HG02943 (cell line): Measurements from ENCODE around the gene CHSY3.

Experiments used
- ATAC-seq: cut with Tn5 transposase; IDR thresholded peaks from one replicate; pipeline ENCODE4 v1.9.1; 2021; ENCODE audit warnings: mild to moderate bottlenecking, low read depth, moderate library complexity; ENCODE audit not compliant: unreplicated experiment

Gene CHSY3

DNA sequence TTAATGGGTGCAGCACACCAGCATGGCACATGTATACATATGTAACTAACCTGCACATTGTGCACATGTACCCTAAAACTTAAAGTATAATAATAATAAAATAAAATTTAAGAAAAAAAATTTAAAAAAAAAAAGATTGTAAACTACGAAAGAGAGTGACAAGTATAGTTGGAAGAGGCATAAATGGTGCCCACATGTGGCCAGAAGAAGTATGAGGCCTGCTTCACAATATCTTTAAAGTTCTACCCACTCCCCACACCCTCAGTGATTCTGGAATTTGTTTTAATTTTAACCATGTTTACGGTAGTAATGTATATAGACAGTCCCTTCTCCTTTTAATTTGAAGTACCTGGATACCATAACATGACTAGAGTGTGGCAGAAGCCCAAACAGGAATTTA is 172.7 kb downstream of the CHSY3 start:
- no peak for ATAC-seq

GRCh38 chr5:130078661-130079060 is 174.4 kb downstream of the CHSY3 start:
- no peak for ATAC-seq

DNA sequence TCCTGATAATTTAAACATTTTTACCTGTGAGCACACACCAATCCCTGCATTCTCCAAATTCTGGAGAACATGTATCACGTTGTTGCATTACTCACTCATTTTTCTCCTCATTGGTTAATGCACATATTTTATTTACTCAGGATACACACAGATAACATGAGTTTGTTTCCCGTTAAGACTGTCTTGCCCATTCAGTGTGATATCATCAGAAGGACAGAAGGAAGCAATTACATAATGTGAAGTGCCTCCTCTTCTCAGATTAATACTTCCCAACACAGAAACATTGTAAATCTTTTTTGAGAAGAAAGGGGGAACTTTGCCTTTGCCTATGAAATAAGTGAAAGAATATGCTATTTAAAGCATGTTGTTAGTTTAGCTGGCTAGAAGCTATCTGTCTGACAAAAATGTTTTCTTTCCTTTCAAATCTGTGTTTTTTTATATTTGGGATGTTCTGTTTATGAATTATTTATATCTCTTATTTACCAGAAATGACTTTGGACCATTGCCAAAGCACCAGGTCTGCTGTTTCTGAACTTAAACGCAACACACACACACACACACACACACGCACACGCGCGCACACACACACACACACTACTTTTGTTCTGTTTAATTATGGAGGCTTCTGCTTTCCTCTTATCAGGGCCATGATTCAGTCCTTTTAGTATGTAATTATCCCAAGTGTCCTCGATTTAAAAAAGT is 186.5 kb downstream of the CHSY3 start:
- ATAC-seq = no peak

DNA sequence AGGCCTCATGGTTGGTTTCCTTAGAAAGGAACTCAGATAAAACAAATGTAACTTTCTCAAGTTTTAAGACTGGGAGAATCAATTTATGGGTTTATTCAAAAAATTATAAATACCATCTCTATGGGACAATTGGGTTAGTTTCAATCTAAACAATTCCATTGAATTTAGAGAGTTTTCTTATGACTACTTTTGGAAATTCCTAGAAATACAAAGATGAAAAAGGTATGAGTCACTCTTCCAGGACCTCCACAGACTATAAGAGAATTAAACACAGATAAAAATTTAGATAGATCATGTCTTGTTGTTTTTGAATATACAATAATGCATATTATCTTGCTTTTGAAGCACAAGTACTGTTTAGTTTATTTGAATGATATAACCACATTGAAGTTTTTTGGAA is 188.7 kb downstream of the CHSY3 start:
- no peak for ATAC-seq

DNA sequence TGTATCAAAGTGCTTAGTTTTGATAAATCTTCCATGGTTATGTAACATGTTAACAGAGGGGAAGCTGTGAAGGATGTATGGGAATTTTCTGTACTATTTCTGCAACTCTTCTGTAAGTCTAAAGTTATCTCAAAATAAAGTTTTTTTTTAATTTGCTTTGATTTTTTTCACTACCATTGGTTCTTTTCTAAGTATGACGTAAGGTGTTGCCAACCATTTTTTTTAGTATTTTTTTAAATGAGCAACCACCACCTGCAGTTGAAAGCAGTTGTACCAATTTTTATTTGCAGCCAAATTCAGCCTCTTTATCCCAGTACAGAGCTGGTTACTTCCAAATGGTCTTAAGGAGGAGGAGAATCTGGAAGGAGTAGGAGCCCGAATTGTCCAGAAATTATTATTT is 192.2 kb downstream of the CHSY3 start:
- ATAC-seq = no peak

DNA sequence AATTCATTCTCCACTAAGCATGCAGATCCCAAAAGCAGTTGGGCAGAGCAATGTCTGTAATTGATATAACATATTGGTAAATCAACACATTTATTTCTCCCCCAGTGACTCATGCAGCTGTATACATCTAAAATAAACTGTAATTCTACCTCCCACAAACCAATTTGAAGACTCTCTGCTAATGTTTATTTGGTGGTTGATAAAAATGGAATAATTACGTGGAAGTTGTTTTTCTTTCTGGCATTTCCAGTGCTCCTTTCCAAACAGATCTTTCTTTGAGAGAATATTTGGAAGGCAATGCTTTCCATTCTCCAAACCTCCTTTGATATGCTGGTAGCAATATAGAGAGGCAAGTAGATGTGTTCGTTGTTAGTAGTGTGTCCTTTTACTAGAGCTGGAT is 194.7 kb downstream of the CHSY3 start:
- no peak for ATAC-seq

DNA sequence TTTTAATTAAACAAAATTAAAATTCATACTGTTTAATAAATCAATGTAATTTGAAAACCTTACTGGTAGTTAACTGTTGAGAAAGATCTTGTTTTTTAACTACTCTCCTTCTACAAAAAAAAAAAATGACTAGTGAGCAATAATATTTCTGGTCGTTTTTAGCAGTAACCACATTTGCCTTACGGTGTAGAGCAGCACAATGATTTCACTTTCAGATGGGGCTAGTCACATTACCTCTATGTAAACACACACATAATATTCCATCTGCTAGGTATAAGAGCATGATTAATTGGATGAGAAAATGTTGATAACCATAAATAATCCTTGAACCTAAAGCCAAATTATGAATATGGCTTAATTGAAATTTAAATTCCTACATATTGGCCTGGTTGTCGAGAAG is 198.1 kb downstream of the CHSY3 start:
- no peak for ATAC-seq

GRCh38 chr5:130102960-130103359 is 198.7 kb downstream of the CHSY3 start:
- ATAC-seq = no peak

DNA sequence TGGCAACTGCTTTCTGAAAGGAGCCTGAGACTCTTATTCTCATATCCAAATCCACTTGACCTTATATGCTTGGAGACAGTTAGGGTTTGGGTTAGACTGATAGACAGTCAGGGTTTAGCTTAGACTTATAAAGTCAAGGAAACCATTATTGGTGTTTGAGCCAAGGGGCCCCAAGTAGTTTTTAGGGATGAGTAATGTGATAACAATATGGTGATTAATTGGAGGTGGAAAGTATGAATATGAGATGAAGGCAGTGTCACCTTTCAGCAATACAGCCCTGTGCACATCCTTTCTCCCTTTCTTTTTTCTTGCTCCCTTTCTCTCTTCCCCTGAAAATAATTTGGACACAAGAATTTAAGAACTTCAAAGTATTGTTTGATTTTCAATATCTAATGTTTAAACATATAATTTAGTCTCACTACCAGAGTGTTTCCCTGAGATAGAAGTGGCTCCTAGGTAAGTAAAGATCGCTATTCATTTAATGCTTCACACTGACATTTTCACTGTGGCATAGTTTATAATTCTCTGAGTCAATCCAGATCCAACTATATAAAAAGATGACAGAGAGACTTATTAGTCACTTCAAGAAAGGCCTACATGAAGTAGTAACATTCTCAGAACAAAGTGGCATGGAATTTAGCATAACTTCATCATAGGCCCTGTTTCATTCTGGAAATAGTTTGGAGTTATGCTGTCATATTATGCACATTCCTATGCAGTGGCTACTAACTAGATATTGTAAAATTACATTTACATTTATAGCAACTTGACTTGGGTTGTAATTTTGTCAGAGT is 200.8 kb downstream of the CHSY3 start:
- ATAC-seq = no peak

DNA sequence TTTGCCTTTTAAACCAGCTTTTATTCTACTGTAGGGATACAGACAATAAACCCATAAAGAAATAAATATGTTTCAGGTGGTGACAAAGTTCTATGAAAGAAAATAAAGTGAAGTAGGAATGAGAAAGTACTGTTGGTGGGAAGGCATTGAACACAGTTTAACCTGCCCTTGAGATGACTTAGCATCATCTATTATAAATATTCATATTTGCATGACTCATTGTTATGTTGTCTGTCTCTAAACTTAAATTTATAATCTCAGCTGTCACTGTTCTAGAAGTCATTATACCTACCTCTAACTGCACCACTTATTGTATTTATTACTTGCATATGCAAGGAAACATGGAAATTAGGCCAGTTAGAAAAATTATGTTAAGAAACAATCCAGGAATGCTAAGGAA is 202.2 kb downstream of the CHSY3 start:
- no peak for ATAC-seq

GRCh38 chr5:130109152-130109551 is 204.9 kb downstream of the CHSY3 start:
- peak; percentile 53 for ATAC-seq

DNA sequence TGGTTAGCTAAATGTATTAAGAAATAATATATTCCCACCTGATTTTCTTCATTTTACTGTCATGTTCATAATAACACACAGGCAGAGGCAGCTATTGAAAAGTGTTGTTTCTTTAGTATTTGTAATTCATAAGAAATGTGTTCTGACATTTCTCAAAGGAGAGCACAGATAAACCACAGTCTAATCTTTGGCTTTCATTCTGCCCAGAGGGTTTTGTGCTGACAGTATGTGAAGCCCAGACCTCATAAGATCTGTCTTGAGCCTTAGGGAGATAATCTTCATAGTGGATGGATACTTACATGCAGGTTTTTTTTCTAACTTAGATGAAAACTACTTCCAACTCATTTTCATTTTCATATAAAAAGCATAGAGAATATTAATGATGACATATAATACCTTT is 206.1 kb downstream of the CHSY3 start:
- no peak for ATAC-seq

DNA sequence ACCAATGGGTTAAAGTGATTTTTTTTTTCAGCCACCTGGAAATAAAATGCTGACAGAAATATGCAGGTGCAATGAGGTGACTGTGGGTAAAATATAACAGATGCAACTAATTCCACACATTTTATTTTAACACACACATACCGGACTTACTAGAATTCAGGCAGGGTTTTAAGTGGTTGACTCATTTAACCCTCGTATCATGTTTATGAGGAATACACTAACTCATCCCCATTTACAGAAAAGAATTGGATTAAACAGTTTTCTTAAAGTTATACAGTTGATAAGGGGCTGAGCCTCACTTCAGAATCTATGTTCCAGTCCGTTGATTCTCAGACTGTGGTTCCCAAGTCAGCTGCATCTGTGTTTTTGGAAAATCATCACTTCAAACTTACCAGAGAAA is 207.5 kb downstream of the CHSY3 start:
- no peak for ATAC-seq

GRCh38 chr5:130112246-130112645 is 208.0 kb downstream of the CHSY3 start:
- ATAC-seq = peak; percentile 87

DNA sequence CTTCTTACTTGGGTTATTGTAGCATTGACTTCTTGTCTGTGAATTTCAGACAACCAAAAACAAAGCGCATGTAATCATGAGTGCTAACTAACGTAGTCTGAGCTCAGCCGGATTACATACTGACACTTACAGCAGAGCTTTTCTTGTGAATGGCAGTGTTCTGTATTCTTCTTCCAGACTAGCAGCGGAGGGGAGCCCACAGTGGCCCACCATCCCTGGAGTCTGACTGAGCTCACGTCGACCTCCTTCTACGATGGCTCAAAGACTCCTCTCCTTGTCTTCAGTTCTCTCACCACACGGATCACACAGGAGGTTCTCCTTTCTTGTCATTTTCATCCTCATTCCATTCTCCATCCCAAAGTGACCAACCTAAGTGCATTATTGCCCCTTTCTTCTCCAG is 211.4 kb downstream of the CHSY3 start:
- no peak for ATAC-seq

- no peak for ATAC-seq
Measured at GRCh38 chr5:130116462-130116861, 212.2 kb downstream of the CHSY3 start.

DNA sequence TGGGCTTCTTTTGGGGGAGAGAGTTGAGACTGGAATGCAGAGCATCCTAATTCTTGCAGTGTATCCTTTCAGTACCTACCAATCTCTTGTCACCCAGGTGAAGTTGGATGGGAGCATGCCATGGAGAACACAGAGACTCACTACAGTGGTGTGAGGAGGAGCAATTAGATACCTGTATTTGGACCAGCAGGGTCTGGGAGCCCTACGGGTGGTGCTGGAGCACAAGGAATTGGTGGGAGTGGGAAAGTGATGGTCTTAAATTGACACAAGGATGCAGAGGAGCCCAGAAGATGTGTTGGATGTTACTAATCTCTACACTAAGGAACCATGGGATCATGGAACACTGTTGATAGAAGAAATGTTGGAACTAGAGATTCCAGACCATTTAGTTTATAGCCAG is 212.7 kb downstream of the CHSY3 start:
- no peak for ATAC-seq

DNA sequence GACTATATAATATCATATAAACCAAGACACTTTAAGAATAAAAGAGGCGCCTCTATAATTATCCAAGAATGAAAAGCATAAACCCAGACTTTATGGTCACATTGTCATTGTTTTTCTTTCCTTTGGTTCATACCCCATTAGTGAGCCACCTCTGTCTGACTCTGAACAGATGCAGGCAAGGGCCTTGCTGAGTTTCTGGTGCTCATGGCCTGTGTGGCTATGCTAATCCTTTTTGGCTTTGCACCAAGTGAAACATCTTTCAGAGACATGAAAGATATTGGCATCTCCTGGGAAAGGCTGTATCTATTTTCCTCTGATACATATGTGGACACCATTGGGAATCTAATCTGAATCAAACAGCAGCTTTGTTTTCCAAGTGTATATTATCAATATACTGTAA is 222.5 kb downstream of the CHSY3 start:
- no peak for ATAC-seq

DNA sequence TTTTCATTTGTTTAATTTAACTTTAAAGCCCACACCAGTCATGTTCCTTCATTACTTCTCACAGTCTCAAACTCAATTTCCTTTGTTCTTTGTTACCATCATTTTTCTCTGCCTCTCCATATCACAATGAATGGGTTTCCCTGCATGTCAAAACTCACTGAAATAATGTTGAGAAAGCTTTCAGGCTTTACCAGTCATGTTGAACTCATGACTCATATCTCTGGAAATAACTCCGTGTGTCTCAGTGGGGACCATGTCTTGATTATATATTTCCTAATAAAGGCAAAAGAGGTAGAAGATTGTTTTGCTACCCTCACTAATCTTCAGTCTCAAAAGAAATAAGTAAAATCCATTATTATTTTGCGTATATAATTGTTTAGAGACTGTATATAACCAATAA is 231.2 kb downstream of the CHSY3 start:
- no peak for ATAC-seq

DNA sequence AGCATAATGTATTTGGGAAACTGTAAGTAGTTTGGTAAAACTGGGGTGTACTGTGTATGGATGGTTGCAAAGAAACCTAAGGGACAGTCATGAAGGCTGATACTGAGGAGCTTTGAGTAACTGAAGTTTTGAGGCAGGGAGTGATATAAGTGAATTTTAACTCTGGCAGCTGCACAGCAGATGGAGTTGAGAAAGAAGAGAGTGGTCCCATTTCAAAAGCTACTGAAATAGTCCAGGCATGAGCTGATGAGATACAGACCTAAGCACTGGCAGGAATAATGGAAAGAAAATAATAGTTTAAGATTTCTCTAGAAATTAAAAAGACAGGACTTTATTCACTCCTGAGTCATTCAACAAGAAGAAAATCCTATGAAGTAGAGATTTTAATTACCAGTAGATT is 232.0 kb downstream of the CHSY3 start:
- no peak for ATAC-seq

DNA sequence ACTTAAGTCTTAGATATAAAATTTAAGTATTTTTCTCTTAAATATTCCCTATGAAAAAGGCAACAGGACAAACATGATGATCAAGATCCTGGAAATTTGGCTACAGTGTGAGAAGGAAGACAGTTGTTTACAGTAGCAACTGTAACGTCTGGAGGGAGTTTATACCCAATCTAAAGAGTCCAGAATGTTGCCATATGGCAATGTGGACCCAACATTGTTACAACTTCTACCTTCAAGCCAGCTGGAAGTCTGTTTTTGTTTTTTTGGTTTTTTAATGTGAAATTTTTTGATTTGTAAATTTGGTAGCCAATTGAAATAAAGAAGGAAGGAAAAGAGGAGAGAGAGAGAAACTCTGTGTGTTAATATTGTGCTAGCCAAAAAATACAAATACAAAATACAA is 233.4 kb downstream of the CHSY3 start:
- no peak for ATAC-seq

- no peak for ATAC-seq
Measured at GRCh38 chr5:130138406-130139045, 234.3 kb downstream of the CHSY3 start.
